OCI-LY7 (cell line): ENCODE results near the gene CNGA2. TPM values are rescaled to one million over a fixed set of nuclear protein-coding genes. Genes with fewer than 3 reads are reported as not detected.

Experiments
- BruUV-seq: library from RNA; stranded (reverse); fragments of 400-500 nt; replicated peaks from 2 replicates; lab custom pipeline; 2021; lab: Mats Ljungman, UMichigan
- CTCF ChIA-PET: fragments of 300-600 bp; sonication (Branson Sonifier 250); formaldehyde crosslinking; loops from one replicate; lab custom pipeline; 2022; ENCODE audit warnings: antibody characterized with exemption; ENCODE audit not compliant: unreplicated experiment; lab: Charles Lee
- POLR2A ChIA-PET: fragments of 300-600 bp; sonication (Branson Sonifier 250); formaldehyde crosslinking; loops from one replicate; lab custom pipeline; 2022; ENCODE audit warnings: antibody characterized with exemption; lab: Charles Lee
- DNase-seq: peaks from one replicate; pipeline ENCODE4 v3.0.0-alpha.2; 2015; ENCODE audit warnings: low spot score
- H2AFZ ChIP-seq: fragments of 200-600 bp; sonication (generic), shearing (Covaris generic); 2 replicates; pipeline ENCODE4 v1.6.1; 2014; ENCODE audit warnings: mild to moderate bottlenecking, antibody characterized with exemption, low read length, moderate library complexity
- H3K27ac ChIP-seq: fragments of 200-600 bp; sonication (generic); 2 replicates; pipeline ENCODE4 v1.5.1; 2014; ENCODE audit warnings: mixed run types, low read depth, mild to moderate bottlenecking, moderate library complexity, low read length, inconsistent platforms; ENCODE audit not compliant: poor library complexity, severe bottlenecking
- H3K36me3 ChIP-seq: fragments of 200-600 bp; sonication (generic); 2 replicates; pipeline ENCODE4 v1.6.1; 2014; ENCODE audit warnings: mild to moderate bottlenecking, antibody characterized with exemption, low read length, moderate library complexity, mixed read lengths; ENCODE audit not compliant: insufficient read depth
- H3K4me1 ChIP-seq: fragments of 200-600 bp; sonication (generic); 2 replicates; pipeline ENCODE4 v1.5.1; 2014; ENCODE audit warnings: mild to moderate bottlenecking, low read length; ENCODE audit not compliant: insufficient read depth, poor library complexity, severe bottlenecking
- H3K4me2 ChIP-seq: fragments of 200-600 bp; sonication (generic); 2 replicates; pipeline ENCODE4 v1.6.1; 2014; ENCODE audit warnings: mild to moderate bottlenecking, low read length
- H3K4me3 ChIP-seq: fragments of 200-600 bp; sonication (generic); 2 replicates; pipeline ENCODE4 v1.5.1; 2014; ENCODE audit warnings: mild to moderate bottlenecking, low read depth, low read length; ENCODE audit not compliant: poor library complexity, severe bottlenecking
- H3K79me2 ChIP-seq: fragments of 200-600 bp; sonication (generic); 2 replicates; pipeline ENCODE4 v1.6.1; 2016; ENCODE audit warnings: low read depth, mild to moderate bottlenecking, low read length, moderate library complexity, mixed read lengths; ENCODE audit not compliant: insufficient read depth
- H3K9me2 ChIP-seq: fragments of 200-600 bp; sonication (generic); 2 replicates; pipeline ENCODE4 v1.6.1; 2016; ENCODE audit warnings: mild to moderate bottlenecking, low read length, mixed read lengths; ENCODE audit not compliant: insufficient read depth
- H3K9me3 ChIP-seq: fragments of 200-600 bp; sonication (generic); 2 replicates; pipeline ENCODE4 v1.6.1; 2014; ENCODE audit warnings: mild to moderate bottlenecking, mixed run types, low read length, mixed read lengths
- H4K20me1 ChIP-seq: fragments of 200-600 bp; sonication (generic); 2 replicates; pipeline ENCODE4 v1.6.1; 2014; ENCODE audit warnings: mild to moderate bottlenecking, antibody characterized with exemption, low read length, moderate library complexity, mixed read lengths; ENCODE audit not compliant: insufficient read depth
- CTCF ChIP-seq: fragments of 200-600 bp; sonication (generic); conservative IDR thresholded peaks from 2 replicates; pipeline ENCODE4 v1.5.1; 2014; ENCODE audit warnings: mild to moderate bottlenecking, antibody characterized with exemption, low read length, moderate library complexity, mixed read lengths
- EZH2phosphoT487 ChIP-seq: fragments of 200-600 bp; sonication (generic); IDR thresholded peaks from 2 replicates; pipeline ENCODE4 v1.6.1; 2018; ENCODE audit warnings: low read depth, borderline replicate concordance, mild to moderate bottlenecking, mixed run types, antibody characterized with exemption, low read length, moderate library complexity, mixed read lengths
- intact Hi-C: fragments of 100-400 bp; cut with micrococcal nuclease; formaldehyde crosslinking; loops from one replicate; pipeline ENCODE4 v1.10.0; 2022; ENCODE audit not compliant: unreplicated experiment
- total RNA-seq, 2 experiments: library from RNA; depleted of rRNA in 1 of 2; stranded (reverse); fragments of >200 nt in 1 of 2; shearing (Covaris generic) in 1 of 2; gene quantifications; 2 replicates each; pipeline ENCODE4 v1.2.3, GENCODE V29; 2014 to 2022

Gene CNGA2
- total RNA-seq, 2 experiments from 2014 or later = not detected

- no peak overlapping the region for H2AFZ ChIP-seq
- no peaks in the 10 kb centered on the region for H3K9me3 ChIP-seq
- POLR2A ChIA-PET = interaction anchor here (1.2 kb wide), 1 partner anchor 20 kb away, joined by 3 read pairs; no protein-coding TSS in a partner anchor
- H3K4me3 ChIP-seq = no peak overlapping the region
- H4K20me1 ChIP-seq = no peaks in the 10 kb centered on the region
- TF ChIP-seq EZH2phosphoT487 (no peak), CTCF (no peak)
- H3K9me2 ChIP-seq = no peaks in the 10 kb centered on the region
- intact Hi-C loops = no loop called here
- BruUV-seq = no TSS peak
- DNase-seq = no peak
- no peaks in the 10 kb centered on the region for H3K79me2 ChIP-seq
- CTCF ChIA-PET = interaction anchor here (0.6 kb wide), 1 partner anchor 1104 kb away, joined by 3 read pairs; the partner anchor contains the start of gene CETN2
- H3K4me1 ChIP-seq = no peaks in the 10 kb centered on the region
- H3K36me3 ChIP-seq = no peaks in the 10 kb centered on the region
- no peak overlapping the region for H3K27ac ChIP-seq
- H3K4me2 ChIP-seq = no peak overlapping the region
Measured at GRCh38 chrX:151726751-151727150, 7.8 kb upstream of the CNGA2 start.

- no peaks in the 10 kb centered on the region for H3K79me2 ChIP-seq
- no peak overlapping the region for H3K4me3 ChIP-seq
- no peaks in the 10 kb centered on the region for H3K4me1 ChIP-seq
- no peaks in the 10 kb centered on the region for H4K20me1 ChIP-seq
- no peak for DNase-seq
- H3K36me3 ChIP-seq = no peaks in the 10 kb centered on the region
- no peak overlapping the region for H3K27ac ChIP-seq
- BruUV-seq = no TSS peak
- intact Hi-C loops = no loop called here
- no peak overlapping the region for H2AFZ ChIP-seq
- no peaks in the 10 kb centered on the region for H3K9me2 ChIP-seq
- ChIA-PET CTCF (no interaction called here), POLR2A (no interaction called here)
- TF ChIP-seq EZH2phosphoT487 (no peak), CTCF (no peak)
- H3K4me2 ChIP-seq = no peak overlapping the region
- H3K9me3 ChIP-seq = no peaks in the 10 kb centered on the region
Measured at GRCh38 chrX:151727346-151727745, 7.2 kb upstream of the CNGA2 start.

- no peaks in the 10 kb centered on the region for H3K4me1 ChIP-seq
- intact Hi-C loops = no loop called here
- no peaks in the 10 kb centered on the region for H3K9me3 ChIP-seq
- H3K27ac ChIP-seq = no peak overlapping the region
- no peaks in the 10 kb centered on the region for H3K36me3 ChIP-seq
- no peak for TF ChIP-seq EZH2phosphoT487
- no peak for TF ChIP-seq CTCF
- no peak for DNase-seq
- H2AFZ ChIP-seq = no peak overlapping the region
- no peaks in the 10 kb centered on the region for H3K79me2 ChIP-seq
- POLR2A ChIA-PET = no interaction called here
- H3K9me2 ChIP-seq = no peaks in the 10 kb centered on the region
- H3K4me3 ChIP-seq = no peak overlapping the region
- CTCF ChIA-PET = no interaction called here
- no peak overlapping the region for H3K4me2 ChIP-seq
- no peaks in the 10 kb centered on the region for H4K20me1 ChIP-seq
- no TSS peak for BruUV-seq
Measured at GRCh38 chrX:151729056-151729725, 5.4 kb upstream of the CNGA2 start.
